ENCODE data around the gene MFN2.

DNA sequence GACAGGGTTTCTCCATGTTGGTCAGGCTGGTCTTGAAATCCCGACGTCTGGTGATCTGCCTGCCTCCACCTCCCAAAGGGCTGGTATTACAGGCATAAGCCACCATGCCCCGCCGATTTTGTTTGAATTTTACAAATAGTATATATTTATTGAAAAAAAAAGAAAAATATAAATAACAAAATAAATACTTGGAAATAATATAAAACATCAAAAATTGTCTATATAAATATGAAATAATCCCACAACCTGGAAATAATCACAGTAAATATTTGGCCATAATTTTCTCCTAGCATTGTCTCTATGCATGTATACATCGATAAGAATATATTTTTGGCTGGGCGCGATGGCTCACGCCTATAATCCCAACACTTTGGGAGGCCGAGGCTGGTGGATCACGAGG is 48.4 kb upstream of the MFN2 start:
- no peak for TF ChIP-seq POLR2AphosphoS5 (IDR thresholded peaks at IDR 0.05; ENCODE audit: low read depth, low read length)
- no peak for TF ChIP-seq YY1 (IDR thresholded peaks at IDR 0.05; ENCODE audit: low read depth, low read length)
- TF ChIP-seq, protein P1, sequence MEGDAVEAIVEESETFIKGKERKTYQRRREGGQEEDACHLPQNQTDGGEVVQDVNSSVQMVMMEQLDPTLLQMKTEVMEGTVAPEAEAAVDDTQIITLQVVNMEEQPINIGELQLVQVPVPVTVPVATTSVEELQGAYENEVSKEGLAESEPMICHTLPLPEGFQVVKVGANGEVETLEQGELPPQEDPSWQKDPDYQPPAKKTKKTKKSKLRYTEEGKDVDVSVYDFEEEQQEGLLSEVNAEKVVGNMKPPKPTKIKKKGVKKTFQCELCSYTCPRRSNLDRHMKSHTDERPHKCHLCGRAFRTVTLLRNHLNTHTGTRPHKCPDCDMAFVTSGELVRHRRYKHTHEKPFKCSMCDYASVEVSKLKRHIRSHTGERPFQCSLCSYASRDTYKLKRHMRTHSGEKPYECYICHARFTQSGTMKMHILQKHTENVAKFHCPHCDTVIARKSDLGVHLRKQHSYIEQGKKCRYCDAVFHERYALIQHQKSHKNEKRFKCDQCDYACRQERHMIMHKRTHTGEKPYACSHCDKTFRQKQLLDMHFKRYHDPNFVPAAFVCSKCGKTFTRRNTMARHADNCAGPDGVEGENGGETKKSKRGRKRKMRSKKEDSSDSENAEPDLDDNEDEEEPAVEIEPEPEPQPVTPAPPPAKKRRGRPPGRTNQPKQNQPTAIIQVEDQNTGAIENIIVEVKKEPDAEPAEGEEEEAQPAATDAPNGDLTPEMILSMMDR (IDR thresholded peaks at IDR 0.05; ENCODE audit: control extremely low read depth in 1 of 3, insufficient read depth in 1 of 3, low read depth in 1 of 3, low read length in 3 of 3): no peak
- TF ChIP-seq CEBPB (IDR thresholded peaks at IDR 0.05; ENCODE audit: low read depth, low read length): no peak
- TF ChIP-seq ZNF274 (IDR thresholded peaks at IDR 0.05; ENCODE audit: borderline replicate concordance, extremely low read depth, low read length): no peak
- TF ChIP-seq EZH2 (IDR thresholded peaks at IDR 0.05; ENCODE audit: low read depth, low read length, severe bottlenecking): no peak

All from H1 (cell line).